Liver (tissue), 3 donors: ENCODE measurements around the gene CSMD2.

ENCODE experiments used
- EGR1 ChIP-seq, 2 donors: IDR thresholded peaks; 2 replicates each; pipeline ENCODE4 v1.6.1; 2016 to 2018; ENCODE audit warnings: antibody characterized with exemption in 2 of 2, low read depth in 2 of 2
- FOXA1 ChIP-seq: IDR thresholded peaks from 2 replicates; pipeline ENCODE4 v1.6.1; 2016; ENCODE audit warnings: antibody characterized with exemption
- JUND ChIP-seq, 2 donors: IDR thresholded peaks; 2 replicates each; pipeline ENCODE4 v1.6.1; 2016; ENCODE audit warnings: antibody characterized with exemption in 2 of 2
- RAD21 ChIP-seq, 2 donors: IDR thresholded peaks; 2 replicates each; pipeline ENCODE4 v1.6.1; 2016; ENCODE audit warnings: antibody characterized with exemption in 2 of 2, mild to moderate bottlenecking in 2 of 2
- SP1 ChIP-seq: IDR thresholded peaks from 2 replicates; pipeline ENCODE4 v1.6.1; 2018; ENCODE audit warnings: antibody characterized with exemption, mild to moderate bottlenecking
- TAF1 ChIP-seq: conservative IDR thresholded peaks from 2 replicates; pipeline ENCODE4 v1.6.1; 2016; ENCODE audit warnings: antibody characterized with exemption, mild to moderate bottlenecking
- YY1 ChIP-seq: IDR thresholded peaks from 2 replicates; pipeline ENCODE4 v1.6.1; 2016; ENCODE audit warnings: antibody characterized with exemption, mild to moderate bottlenecking
- TF ChIP-seq, protein P1 (sequence below): fragments of 150-350 bp; IDR thresholded peaks from 2 replicates; pipeline ENCODE4 v1.5.1; 2017; ENCODE audit warnings: improper control_type of control experiment, low read depth, low read length; ENCODE audit not compliant: missing input control
- TF ChIP-seq, protein P2 (sequence below): IDR thresholded peaks from 2 replicates; pipeline ENCODE4 v1.6.1; 2016; ENCODE audit warnings: antibody characterized with exemption, mild to moderate bottlenecking
- TF ChIP-seq, protein P3 (sequence below): IDR thresholded peaks from 2 replicates; pipeline ENCODE4 v1.6.1; 2016; ENCODE audit warnings: antibody characterized with exemption
- TF ChIP-seq, protein P4 (sequence below): IDR thresholded peaks from 2 replicates; pipeline ENCODE4 v1.6.1; 2016; ENCODE audit warnings: antibody characterized with exemption
- donor health status: healthy.
- donor health status: healthy.

DNA sequence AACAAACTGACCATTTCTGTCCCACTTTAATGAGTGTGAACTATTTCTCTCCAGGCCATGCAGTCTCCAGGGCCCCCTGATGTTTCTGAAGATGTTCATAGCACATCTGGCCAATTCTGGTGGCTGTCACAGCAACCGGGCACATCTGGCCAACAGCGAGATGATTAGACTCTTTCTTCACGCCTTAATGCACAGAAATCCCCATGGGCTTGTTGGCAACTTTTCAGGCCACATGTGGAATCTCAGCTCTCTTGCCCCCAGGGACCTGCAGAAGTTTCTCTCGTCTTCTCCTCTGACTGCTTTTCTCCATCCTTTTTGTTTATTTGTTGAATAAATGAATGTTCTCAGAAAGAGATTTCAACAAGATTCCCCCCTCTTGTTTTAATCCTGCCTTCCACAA lies 372.4 kb downstream of the CSMD2 start:
- TF ChIP-seq, protein P1, sequence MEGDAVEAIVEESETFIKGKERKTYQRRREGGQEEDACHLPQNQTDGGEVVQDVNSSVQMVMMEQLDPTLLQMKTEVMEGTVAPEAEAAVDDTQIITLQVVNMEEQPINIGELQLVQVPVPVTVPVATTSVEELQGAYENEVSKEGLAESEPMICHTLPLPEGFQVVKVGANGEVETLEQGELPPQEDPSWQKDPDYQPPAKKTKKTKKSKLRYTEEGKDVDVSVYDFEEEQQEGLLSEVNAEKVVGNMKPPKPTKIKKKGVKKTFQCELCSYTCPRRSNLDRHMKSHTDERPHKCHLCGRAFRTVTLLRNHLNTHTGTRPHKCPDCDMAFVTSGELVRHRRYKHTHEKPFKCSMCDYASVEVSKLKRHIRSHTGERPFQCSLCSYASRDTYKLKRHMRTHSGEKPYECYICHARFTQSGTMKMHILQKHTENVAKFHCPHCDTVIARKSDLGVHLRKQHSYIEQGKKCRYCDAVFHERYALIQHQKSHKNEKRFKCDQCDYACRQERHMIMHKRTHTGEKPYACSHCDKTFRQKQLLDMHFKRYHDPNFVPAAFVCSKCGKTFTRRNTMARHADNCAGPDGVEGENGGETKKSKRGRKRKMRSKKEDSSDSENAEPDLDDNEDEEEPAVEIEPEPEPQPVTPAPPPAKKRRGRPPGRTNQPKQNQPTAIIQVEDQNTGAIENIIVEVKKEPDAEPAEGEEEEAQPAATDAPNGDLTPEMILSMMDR = no peak
- no peak for TF ChIP-seq TAF1
- TF ChIP-seq RAD21 (IDR thresholded peaks at IDR 0.05) = no peak
- no peak for TF ChIP-seq FOXA1
- TF ChIP-seq, protein P2, sequence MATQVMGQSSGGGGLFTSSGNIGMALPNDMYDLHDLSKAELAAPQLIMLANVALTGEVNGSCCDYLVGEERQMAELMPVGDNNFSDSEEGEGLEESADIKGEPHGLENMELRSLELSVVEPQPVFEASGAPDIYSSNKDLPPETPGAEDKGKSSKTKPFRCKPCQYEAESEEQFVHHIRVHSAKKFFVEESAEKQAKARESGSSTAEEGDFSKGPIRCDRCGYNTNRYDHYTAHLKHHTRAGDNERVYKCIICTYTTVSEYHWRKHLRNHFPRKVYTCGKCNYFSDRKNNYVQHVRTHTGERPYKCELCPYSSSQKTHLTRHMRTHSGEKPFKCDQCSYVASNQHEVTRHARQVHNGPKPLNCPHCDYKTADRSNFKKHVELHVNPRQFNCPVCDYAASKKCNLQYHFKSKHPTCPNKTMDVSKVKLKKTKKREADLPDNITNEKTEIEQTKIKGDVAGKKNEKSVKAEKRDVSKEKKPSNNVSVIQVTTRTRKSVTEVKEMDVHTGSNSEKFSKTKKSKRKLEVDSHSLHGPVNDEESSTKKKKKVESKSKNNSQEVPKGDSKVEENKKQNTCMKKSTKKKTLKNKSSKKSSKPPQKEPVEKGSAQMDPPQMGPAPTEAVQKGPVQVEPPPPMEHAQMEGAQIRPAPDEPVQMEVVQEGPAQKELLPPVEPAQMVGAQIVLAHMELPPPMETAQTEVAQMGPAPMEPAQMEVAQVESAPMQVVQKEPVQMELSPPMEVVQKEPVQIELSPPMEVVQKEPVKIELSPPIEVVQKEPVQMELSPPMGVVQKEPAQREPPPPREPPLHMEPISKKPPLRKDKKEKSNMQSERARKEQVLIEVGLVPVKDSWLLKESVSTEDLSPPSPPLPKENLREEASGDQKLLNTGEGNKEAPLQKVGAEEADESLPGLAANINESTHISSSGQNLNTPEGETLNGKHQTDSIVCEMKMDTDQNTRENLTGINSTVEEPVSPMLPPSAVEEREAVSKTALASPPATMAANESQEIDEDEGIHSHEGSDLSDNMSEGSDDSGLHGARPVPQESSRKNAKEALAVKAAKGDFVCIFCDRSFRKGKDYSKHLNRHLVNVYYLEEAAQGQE = no peak
- TF ChIP-seq JUND (IDR thresholded peaks at IDR 0.05) = no peak
- no peak for TF ChIP-seq SP1
- TF ChIP-seq, protein P3, sequence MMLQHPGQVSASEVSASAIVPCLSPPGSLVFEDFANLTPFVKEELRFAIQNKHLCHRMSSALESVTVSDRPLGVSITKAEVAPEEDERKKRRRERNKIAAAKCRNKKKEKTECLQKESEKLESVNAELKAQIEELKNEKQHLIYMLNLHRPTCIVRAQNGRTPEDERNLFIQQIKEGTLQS = no peak
- no peak for TF ChIP-seq YY1
- no peak for TF ChIP-seq EGR1 (IDR thresholded peaks at IDR 0.05; ENCODE audit: low read depth in 2 of 2)
- TF ChIP-seq, protein P4, sequence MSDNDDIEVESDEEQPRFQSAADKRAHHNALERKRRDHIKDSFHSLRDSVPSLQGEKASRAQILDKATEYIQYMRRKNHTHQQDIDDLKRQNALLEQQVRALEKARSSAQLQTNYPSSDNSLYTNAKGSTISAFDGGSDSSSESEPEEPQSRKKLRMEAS = no peak
